ENCODE data around the gene A2ML1.
"Not testable (repeated sequence)": the region's sequence is repeated elsewhere in the genome, so short reads cannot be mapped to it uniquely, and the experiment has no call there.

The A2ML1 gene

DNA sequence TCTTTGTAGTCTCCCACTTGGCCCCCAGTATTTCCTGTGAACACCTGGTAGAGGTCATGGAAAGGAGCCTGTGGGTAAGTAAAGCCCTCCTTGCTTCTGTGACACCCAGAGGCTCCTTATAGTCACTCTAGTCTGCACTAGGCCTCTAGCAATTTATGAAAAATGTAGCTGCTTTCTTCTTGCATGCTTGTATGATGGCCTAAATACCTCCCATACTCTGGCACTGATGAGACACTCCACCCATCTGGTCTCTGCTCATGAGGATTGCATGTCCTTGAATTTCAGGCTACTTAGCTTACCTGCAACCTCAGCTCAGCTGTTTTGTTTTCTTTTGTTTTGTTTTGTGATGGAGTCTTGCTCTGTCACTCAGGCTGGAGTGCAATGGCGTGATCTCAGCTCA, 4.6 kb upstream of the A2ML1 start:
- DNase-seq (ENCODE audit: low read depth in 2 of 2), result no peak

DNA sequence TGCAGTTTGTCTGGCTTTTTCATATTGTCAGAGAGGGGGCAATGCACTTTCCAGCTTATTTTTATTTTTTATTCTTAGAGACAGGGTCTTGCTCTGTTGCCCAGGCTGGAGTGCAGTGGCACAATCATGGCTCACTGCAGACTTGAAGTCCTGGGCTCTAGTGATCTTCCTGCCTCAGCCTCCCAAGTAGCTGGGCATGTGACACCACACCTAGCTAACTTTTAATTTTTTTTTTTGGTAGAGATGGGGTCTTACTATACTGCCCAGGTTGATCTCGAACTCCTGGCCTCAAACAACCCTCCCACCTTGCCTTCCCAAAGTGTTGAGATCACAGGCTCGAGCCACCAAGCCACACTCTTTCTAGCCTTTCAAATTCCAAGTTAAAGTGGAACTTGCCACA, 3.9 kb upstream of the A2ML1 start:
- DNase-seq (ENCODE audit: low read depth in 2 of 2), result no peak

DNA sequence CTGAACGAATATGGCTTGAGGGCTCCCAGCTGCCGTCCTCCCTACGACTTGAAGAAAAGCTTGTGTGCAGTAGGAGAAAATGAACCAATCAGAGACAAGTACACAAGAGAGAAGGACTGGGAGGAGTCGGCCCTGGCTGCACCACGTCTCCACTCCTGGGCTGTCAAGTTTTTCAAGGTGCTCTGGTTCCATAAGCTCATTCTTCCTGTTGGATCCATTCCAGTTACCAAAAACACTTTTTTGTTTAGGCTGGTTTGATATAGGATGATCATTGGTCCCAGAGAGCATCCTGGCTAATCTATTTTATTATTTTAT, 2.8 kb upstream of the A2ML1 start:
- no peak for DNase-seq (ENCODE audit: low read depth in 2 of 2)

DNA sequence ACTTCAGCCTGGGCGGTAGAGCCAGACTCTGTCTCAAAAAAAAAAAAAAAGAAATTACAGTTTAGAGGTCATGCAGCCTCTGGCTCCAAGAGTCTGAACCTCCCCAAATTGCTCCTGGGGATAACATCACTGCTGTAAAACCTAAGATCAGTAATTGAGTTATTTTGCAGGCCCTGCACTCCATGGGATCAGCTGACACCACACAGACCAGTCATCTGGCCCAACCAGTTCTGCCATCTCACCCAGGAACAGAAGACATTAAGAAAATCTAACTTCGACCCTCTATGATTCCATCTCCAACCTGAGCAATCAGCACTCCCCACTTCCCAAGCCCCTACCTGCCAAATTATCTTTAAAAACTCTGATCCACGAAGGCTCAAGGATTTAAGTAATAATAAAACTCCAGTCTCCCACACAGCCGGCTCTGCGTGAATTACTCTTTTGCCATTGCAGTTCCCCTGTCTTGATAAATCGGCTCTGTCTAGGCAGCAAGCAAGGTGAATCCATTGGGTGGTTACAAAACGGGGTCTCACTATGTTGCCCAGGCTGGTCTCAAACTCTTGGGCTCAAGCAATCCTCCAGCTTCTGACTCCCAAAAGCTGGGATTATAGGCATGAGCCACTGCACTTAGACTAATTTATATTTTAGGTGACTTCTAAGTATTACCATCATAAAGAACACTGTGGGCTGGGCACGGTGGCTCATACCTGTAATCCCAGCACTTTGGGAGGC, 1.6 kb upstream of the A2ML1 start:
- DNase-seq (ENCODE audit: low read depth in 2 of 2), result not testable (repeated sequence)

DNA sequence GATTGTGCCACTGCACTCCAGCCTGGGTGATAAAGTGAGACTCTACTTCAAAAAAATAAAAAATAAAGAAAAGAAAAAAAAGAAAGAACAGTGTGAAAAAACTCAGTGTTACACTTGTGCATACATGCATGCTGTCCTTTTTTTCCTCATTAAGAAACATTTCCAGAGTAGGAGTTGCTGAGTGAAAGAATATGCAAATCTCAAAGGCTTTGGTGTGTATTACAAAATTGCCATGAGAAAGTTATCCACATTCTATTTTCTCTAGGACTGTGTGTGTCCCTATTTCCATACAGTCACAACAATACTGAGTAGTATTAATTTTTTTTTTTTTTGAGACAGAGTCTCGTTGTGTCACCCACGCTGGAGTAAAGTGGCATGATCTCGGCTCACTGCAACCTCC, 830 bp upstream of the A2ML1 start:
- DNase-seq (ENCODE audit: low read depth in 2 of 2), result no peak

DNA sequence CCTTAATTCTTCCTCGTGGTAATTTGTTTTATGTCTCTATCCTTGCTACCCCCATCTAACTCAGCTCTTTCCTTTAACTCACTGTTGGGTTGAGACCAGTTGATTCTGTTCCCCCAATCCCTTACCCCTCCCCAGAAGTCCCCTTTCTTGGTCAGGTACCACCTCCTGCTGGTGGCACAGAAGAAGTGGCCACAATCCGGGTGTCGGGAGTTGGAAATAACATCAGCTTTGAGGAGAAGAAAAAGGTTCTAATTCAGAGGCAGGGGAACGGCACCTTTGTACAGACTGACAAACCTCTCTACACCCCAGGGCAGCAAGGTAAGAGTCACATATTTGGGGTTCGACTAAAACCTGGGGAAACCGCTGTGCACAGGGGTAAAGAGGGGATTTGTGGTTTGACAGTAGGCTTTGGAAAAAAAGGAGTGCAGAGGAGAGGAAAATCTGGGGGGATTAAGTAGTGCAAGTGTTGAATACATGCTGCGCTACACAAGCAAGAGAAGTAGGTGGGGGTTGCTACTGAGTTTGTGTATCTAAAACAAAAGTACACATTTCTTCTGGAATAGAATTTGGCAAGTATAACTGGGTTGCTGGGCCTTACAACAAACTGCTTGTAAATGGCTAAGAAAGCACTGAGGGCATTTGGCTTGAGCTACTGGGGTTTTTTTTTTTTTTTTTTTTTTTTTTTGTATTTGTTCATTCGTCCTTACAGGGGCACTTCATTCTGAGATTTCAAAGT, 1.3 kb downstream of the A2ML1 start:
- no peak for DNase-seq (ENCODE audit: low read depth in 2 of 2)

DNA sequence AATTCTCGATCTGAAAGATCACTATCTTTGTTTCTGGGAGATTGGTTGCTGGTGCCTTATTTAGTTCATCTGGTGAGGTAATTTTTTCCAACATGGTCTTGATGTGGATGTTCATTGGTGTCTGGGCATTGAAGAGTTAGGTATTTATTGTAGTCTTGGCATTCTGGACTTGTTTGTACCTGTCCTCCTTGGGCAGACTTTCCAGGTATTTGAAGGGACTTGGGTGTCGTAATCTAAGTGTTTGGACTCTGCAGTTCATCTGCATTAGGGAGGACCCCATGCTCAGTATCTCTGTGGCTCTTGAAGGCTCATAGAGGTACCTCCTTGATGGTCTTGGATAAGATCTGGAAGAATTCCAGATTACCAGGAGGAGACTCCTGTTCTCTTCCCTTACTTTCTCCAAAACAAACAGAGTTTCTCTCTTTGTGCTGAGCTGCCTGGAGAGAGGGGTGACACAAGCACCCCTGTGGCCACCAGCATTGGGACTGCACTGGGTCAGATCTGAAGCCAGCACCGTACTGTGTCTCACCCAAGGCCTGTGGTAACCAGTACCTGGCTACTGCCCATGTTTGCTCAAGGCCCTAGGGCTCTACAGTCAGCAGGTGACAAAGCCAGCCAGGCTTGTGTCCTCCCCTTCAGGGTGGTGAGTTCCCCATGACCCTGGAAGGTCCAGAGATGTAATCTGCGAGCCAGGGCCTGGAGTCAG, 5.3 kb downstream of the A2ML1 start:
- DNase-seq (ENCODE audit: low read depth in 2 of 2), result no peak

DNA sequence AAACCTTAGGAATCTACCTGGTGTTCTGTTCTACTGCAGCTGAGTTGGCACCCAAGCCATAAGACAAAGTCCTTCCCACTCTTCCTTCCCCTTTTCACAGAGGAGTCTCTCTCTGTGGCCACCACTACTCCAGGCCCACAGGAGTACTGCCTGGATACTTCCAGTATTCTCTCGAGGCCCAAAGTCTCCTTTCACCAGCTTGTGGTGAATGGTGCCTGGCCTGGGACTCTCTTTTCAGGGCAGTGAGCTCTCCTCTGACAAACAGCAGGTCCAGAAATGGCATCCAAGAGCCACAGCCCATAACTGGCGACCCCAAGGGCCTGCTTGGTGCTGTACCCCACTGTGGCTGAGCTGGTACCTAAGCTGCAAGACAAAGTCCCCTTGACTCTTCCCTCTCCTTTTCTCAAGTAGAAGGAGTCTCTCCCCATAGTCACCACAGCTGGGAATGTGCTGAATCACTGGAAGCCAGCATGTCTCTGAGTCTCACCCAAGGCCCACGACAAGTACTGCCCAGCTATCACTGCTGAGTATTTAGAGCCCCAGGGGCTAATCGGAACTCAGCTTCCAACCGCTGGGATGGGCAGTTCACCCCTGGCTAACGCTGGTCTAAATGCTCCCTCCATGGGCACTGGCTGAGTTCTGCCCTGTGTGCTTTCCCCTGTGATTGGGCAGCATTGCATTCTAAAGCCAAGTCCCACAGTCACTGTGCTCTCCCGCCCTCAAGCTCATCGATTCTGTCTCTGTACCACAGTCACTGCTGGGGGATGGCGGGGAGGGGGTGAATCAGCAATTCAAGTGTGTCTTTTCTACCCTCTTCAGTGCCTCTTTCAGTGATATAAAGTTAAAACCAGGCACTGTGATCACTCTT, 6.1 kb downstream of the A2ML1 start:
- DNase-seq (ENCODE audit: low read depth in 2 of 2), result no peak

DNA sequence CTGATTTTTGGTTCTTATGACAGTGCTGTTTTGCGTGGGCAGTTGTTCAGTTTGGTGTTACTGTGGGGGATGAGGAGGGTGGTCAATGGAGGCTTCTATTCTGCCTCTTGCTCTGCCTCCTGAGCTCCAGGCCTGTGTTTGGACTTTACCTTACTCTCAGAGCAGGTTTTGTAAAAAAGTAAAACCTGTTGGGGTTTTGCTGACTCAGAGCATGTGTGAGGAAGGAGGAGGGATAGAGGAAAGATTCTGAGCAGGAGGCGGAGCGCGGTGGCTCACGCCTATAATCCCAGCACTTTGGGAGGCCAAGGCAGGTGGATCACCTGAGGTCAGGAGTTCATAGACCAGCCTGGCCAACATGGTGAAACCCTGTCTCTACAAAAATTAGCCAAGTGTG, 6.7 kb downstream of the A2ML1 start:
- DNase-seq (ENCODE audit: low read depth in 2 of 2), result no peak

DNA sequence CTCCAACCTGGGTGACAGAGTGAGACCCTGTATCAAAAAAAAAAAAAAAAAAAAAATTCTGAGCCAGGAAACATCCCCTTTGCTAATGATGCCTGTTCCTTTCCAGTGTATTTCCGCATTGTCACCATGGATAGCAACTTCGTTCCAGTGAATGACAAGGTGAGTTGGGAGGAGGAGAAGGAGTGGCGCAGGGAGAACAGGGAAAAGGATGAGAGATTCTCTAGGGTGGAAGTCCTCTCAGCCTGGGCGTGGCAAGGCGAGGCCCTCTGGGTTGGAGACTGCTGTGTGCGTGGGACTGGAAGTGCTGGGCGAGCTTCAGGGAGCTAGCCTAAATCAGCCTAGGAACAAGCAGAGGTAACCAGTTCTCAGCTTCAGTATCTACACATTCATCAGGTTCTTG, 7.2 kb downstream of the A2ML1 start:
- no peak for DNase-seq (ENCODE audit: low read depth in 2 of 2)

DNA sequence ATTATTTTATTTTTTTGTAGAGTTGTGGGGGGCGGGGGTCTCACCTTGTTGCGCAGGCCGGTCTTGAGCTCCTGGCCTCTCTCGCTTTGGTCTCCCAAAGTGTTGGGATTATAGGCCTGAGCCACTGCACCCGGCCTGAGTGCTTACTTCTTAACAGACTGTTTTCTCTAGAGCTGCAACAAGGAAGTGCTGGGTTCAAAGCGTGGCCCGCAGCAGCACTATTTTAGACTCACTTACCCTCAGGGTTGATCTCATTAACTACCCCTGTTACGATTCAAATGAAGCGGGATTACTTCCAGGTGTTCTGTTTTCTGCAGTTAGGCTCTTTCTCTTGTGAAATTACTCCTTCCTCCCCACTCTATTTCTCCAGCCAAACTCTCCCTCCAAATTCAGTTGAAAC, 8.7 kb downstream of the A2ML1 start:
- DNase-seq (ENCODE audit: low read depth in 2 of 2), result no peak

DNA sequence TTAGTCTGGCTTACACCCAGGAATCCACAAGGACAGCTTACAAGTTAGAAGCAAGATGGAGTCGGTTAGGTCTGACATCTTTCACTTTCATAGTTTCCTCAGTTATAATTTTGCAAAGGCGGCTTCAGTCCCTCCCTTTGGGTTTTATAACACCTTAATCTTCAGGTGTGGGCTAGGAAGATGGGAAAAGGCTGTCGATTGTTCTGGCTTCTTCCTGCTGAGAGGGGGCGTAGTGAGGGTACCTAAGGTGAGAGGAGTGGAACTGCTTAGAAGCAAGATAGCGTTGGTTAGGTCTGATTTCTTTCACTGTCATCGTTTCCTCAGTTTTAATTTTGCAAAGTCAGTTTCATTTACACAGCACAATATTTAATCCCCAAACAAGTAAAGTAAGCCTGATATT, 10.1 kb downstream of the A2ML1 start:
- no peak for DNase-seq (ENCODE audit: low read depth in 2 of 2)

DNA sequence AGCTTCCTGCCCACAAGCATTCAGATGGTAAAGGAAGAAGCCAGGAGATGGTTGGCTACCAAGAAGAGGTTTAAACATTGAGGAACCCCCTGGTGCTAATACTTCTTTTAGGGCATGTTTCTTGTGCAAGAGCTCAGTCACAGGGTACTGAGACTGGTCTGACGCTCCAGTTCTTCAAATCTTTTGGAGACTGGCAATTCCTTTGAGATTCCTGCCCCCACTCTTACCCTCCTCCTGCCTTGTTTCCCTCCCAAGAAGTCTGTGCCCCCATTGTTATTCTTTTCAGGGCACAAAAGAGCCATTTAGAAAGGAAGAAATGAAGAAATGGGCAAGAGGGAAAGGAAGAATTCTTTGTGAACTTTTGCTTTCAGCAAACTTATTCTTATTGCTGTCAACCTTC, 11.8 kb downstream of the A2ML1 start:
- DNase-seq (ENCODE audit: low read depth in 2 of 2), result no peak

DNA sequence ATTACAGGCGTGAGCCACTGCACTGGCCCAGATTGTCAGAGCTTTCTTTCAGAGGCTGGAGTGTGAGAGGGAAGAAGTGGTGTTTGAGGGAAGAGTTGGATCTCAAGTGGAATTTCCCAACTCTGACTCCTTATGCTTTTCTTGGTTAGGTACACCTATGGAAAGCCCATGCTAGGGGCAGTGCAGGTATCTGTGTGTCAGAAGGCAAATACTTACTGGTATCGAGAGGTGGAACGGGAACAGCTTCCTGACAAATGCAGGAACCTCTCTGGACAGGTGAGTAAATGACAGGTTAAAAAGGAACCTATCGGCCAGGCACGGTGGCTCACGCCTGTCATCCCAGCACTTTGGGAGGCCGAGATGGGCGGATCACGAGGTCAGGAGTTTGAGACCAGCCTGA, 14.9 kb downstream of the A2ML1 start:
- no peak for DNase-seq (ENCODE audit: low read depth in 2 of 2)

DNA sequence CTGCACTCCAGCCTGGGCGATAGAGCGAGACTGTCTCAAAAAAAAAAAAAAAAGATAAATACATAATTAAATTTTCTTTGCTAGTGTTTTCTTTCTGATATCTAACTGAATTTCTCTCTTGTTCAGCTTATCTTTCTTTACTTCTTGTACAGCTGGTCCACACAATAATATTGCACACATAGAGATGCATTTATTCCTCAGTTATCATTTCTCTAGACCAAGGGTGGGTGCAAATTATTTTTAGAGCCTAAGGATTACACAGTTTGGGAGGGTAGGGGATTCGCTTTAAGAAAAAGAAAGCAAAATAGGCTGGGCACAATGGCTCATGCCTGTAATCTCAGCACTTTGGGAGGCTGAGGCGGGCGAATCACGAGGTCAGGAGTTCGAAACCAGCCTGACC, 17.9 kb downstream of the A2ML1 start:
- DNase-seq (ENCODE audit: low read depth in 2 of 2), result no peak

DNA sequence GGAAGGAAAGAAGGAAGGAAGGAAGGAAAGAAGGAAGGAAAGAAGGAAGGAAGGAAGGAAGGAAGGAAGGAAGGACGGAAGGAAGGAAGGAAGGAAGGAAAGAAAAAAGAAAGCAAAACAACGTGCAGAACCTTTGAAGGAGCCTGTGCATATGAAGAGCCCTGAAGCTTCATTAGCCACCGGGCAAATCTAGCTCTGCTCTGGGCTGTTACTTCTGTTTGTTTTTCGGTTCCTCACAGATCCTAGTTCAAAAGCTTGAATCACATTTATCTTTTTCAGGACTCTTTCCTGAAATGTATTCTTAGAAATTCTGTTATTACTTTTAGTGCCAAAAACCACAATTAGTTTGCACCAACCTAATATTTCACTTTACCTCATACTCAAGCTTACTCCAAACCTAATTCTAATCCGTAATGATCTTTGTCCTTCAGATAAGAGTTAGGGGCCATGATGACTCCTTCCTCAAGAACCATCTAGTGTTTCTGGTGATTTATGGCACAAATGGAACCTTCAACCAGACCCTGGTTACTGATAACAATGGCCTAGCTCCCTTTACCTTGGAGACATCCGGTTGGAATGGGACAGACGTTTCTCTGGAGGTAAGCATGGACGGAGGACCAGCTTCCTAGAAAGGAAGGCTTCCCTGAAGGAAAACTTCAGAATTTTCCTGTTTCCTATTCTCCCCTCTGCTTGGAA, 18.7 kb downstream of the A2ML1 start:
- no peak for DNase-seq (ENCODE audit: low read depth in 2 of 2)

DNA sequence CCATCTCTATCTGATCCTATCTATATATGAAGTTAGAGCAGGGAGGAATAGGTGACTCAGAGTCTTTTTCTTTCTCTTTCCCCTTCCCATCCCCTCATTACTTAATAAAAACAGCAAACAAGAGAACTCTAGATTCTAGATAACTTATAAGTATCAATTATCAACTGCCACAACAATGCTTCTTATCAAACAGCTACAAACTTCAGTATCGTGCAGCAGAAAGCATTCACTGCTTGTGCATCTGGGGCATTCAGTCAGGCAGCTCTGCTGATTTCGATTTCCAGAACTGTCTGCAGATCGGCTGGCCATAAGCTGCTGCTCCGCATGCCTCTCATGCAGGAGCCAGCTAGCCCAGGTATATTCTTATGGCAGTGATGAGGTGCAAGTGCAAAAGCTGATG, 19.4 kb downstream of the A2ML1 start:
- no peak for DNase-seq (ENCODE audit: low read depth in 2 of 2)

DNA sequence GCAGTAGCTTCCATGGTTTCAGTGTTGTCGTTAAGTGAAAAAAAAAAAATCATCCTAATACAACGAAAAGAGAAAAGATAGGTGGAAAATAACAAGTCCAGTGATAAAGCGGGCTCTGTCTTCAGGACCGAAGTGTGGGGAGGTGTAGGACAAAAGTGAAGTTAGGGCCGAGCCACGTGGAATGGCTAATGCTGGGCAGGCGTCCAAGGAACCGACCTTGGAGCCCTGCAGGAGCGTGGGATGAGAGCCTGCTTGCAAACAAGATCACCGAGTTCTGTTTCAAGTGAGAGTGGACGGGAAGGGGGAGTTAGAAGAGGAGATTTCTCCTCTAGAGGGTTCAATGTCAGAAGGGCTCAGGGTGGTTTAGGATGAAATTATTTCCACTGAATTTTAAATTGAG, 22.2 kb downstream of the A2ML1 start:
- DNase-seq (ENCODE audit: low read depth in 2 of 2), result no peak

DNA sequence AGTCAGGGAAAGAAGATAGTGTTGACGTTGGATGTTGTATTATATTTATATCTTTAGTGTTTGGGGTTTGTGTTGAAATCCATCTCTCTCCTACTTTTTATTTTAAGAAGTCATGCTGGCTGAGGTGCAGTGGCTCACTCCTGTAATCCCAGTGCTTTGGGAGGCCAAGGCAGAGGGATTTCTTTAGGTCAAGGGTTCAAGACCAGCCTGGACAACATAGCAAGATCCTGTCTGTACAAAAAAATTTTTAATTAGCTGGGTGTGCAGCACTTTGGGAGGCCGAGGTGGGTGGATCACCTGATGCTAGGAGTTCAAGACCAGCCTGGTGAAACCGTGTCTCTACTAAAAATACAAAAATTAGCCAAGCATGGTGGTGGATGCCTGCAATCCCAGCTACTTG, 23.9 kb downstream of the A2ML1 start:
- DNase-seq (ENCODE audit: low read depth in 2 of 2), result no peak

DNA sequence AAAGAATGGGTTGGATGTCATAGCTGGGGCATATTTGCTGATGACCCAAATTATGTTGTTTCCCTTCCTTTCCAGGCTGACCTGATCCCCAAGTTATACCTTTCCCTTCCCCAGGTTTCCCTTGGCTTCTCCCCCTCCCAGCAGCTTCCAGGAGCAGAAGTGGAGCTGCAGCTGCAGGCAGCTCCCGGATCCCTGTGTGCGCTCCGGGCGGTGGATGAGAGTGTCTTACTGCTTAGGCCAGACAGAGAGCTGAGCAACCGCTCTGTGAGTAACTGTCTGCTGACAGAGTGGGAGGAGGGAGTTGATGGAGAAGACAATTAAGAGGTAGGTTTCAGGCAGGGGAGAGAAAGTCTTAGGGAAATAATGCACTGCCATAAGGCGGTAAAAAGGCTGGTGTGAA, 25.0 kb downstream of the A2ML1 start:
- no peak for DNase-seq (ENCODE audit: low read depth in 2 of 2)

DNA sequence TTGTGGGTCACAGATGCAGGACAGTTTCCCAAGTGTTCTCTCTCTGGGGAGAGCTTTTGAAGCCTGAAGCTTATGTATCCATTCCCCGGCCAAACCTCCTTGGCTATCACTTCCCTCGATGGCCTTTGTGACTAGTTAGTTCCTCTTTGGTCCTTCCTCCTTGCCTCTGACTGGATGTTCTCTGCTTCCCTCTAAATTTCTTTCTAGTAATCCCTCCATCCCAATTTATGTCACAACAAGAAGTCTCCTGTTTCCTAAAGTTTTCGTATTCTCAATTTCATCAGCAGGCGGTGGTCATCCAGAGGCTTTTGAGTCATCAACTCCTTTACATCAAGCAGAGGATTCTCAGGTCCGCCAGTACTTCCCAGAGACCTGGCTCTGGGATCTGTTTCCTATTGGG, 27.5 kb downstream of the A2ML1 start:
- DNase-seq (ENCODE audit: low read depth in 2 of 2), result no peak

DNA sequence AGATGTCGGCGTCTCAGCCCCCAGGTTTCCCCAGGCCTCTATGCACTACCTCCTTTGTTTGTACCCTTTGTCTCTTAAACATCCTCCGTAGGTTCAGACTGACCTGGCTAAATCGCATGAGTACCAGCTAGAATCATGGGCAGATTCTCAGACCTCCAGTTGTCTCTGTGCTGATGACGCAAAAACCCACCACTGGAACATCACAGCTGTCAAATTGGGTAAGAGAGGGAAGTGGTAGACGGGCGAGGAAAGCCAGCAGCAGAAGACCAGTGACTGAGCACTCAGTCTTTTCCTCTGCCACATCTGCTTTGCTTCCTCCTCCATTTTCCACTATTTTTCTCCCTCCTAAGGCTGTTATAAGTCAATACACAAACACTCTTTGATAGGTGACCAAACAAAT, 29.7 kb downstream of the A2ML1 start:
- no peak for DNase-seq (ENCODE audit: low read depth in 2 of 2)

All from stimulated activated CD8-positive, alpha-beta memory T cell treated with anti-CD3 and anti-CD28 coated beads, Interleukin-2, amount 100 ng/mL, for 1 hour (primary cell).